Esophagus squamous epithelium (tissue), 4 donors: ENCODE measurements around the gene CDK11A.

Source experiments
- CTCF ChIP-seq, 6 experiments: fragments of 450-650 bp in 4 of 6; fragments of 200-600 bp in 2 of 6; sonication (generic) in 2 of 6; IDR thresholded peaks; one replicate each; pipeline ENCODE4 v1.5.1; 2016 to 2019; ENCODE audit warnings: antibody characterized with exemption in 6 of 6, mild to moderate bottlenecking in 4 of 6, moderate library complexity in 4 of 6
- POLR2A ChIP-seq, 4 donors: fragments of 450-650 bp; IDR thresholded peaks; one replicate each; pipeline ENCODE4 v1.6.1; 2017; ENCODE audit warnings: antibody characterized with exemption in 4 of 4, mild to moderate bottlenecking in 4 of 4, moderate library complexity in 3 of 4

- TF ChIP-seq CTCF (IDR thresholded peaks at IDR 0.05) (no peak), POLR2A (IDR thresholded peaks at IDR 0.05) (no peak)
Observed at GRCh38 chr1:1760345-1760650, 36.1 kb upstream of the CDK11A start.
